HG02970 (cell line): ENCODE data around the gene DLG5.

Experiments
- ATAC-seq: cut with Tn5 transposase; IDR thresholded peaks from one replicate; pipeline ENCODE4 v1.9.1; 2021; ENCODE audit warnings: mild to moderate bottlenecking, moderate library complexity, moderate number of reproducible peaks; ENCODE audit not compliant: unreplicated experiment, low FRiP score

The DLG5 gene

GRCh38 chr10:77800320-77800719 is 126.2 kb downstream of the DLG5 start:
- ATAC-seq, result no peak

- no peak for ATAC-seq
Measured at GRCh38 chr10:77799352-77799751, 127.2 kb downstream of the DLG5 start.

DNA sequence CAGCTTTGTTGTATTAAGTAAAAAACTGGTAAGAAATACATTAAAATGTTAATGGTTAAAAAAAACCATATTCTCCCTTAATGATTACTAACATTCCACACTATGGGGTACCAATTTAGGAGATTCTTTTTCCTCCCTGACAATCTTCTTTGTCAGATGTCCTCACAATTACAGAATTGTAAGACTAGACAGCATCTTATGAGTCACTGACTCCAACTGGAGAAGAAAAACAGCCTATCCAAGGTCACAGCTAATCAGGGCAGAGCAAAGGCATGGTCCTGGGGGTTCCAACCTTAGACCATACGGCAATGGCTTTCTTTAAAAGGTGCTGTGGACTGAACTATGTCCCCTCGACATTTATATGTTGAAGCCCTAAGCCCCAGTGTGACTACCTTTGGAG is 127.6 kb downstream of the DLG5 start:
- no peak for ATAC-seq

DNA sequence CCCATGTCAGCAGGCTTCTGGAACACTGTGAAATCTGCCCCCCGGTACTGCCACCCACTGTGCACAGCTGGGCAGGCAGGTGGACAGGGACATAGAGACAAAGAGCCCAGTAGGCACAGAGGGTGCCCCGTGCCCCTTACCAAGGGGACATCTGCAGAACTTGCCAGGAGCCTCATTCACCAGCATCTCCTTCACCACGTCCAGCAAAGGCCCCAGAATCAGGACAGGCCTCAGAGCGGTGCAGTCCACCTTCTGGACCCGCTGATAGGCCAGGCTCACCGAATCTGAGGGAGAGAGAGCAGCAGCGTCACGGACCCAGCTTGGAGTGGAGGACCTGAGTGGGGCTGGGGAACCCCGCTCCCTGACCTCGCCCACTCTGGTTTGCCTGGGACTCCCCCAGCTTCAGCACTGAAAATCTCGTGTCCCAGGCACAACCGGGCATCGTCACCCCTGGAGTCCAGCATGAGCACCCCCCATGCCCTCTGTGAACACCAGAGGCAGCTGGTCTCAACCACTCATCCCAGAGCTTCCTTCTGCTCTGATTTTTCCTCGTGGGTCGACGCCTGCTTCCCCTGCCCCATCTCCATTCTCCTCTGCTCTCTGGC is 130.1 kb downstream of the DLG5 start:
- ATAC-seq, result no peak

DNA sequence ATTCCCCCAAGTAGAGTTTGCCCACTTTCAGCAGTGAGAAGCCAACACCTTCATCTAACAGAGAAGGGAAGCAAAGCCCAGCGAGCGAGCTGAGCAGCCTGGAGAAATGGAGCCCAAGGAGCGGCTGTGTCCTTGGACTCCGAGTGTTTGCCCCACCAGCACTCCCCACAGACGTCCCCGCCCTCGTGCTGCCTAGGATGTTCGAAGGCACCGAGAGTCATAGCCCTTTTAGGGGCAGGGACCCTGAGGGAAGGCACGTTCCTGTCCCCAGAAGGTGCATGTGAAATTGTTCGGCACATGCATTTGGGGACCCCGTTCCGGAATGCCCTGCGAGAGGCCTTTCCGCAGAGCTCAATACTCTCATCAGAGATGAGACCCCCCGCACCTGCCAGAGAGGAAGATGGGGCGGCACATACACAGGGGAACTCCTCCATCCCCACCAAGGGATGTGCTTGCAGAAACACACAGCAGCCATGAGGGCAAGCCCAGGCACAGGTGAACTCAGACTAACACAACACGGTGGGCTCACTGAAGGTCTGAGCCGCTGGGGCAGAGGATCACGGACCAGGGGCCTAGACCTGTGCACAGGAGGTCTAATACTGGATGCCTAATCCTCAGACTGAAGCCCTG is 131.0 kb downstream of the DLG5 start:
- ATAC-seq, result no peak

DNA sequence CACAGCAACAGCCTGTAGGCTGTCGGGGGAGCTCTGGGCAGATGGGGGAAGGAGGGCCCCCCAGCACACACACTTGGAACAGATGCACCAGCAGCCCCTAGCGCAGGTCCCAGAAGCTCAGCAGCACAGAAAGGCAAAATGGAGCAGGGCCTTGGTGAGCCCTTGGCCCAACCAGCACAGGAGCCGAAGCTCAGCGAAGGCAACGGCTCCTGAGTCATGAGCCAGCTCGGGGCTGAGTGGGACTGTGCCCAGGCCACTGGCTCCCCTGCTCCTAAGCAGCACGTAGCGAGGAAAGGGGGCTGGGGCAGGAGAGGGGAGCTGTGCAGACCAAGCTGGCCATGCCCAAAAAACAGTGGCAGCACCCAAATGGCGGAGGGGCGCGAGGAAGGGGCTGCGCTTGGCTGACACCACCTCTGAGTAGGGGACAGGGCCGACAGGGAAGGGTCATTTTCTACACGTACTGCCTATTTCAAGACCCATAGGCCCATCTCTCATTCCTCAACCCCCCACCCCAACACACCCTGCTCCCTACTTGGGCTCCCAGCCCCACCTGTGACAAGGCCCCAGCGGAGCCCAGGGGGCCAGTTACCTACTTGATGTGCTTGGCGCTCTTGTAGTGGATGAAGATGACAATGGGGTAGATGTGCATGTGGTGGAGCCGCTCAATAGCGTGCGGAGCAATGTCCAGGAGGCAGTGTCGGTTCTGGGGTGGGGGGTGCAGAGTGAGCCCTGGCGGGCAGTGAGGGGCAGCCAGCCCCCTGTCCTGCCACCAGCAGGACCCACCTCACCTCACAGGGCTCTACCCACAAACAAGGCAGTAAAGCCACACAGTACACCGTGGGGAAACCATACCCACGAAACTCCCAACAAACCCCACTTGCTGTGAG is 132.1 kb downstream of the DLG5 start:
- no peak for ATAC-seq

- no peak for ATAC-seq
Measured at GRCh38 chr10:77793831-77794230, 132.7 kb downstream of the DLG5 start.

- no peak for ATAC-seq
Measured at GRCh38 chr10:77792155-77792554, 134.4 kb downstream of the DLG5 start.

DNA sequence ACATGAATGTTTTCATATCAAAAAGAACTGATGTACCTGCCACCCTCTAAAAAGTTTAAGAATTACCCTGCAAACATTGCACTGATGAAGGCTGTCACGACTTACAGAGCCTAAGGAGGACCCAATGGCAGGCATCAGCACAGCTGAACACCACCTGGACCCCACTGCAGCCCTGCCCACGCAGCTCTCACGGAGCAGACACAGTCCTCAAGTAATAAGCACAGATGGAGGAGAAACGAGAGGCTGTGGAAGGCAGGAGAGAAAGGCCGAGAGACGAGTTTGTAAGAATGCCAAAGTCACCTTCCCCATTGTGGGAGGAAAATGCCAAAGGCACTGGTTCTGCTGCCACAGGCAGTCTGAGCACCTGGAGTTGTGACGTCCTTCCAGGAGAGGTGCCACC is 135.0 kb downstream of the DLG5 start:
- no peak for ATAC-seq

DNA sequence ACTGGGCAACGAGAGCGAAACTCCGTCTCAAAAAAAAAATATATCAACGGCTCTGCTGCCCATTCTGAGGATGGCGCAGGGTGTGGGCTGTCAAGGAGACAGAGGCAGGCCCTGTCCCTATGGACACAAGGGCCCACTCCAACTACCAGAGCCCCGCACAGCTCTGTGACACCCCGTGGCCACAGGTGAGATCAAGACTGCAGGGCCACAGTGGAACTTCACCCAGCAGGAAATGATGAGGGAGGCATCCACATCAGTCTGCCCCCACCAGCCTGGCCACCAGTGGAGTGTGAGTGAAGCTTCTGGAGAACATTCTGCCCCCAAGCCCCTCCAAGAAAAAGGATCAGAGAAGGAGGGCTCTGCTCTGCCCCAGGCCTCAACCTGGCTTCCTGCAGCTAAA is 136.7 kb downstream of the DLG5 start:
- ATAC-seq, result no peak

DNA sequence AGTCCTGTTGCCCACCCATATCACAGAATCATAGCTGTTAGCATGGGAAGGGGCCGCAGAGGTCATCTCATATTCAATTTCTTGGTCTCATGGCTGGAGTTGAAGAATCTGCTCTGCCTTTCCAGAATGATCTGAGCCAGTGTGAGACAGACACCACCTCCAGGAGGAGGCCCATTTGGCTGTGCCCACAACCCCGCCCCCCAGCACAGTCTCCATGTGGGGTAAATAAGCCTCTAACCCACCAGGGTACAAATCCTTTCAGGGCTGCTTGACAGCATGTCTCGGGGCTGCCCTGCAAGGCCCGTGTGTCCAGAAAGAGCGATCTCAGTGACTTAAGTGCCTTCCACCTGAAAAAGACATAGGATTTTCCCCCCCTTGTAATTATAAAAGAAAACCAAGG is 137.5 kb downstream of the DLG5 start:
- no peak for ATAC-seq

DNA sequence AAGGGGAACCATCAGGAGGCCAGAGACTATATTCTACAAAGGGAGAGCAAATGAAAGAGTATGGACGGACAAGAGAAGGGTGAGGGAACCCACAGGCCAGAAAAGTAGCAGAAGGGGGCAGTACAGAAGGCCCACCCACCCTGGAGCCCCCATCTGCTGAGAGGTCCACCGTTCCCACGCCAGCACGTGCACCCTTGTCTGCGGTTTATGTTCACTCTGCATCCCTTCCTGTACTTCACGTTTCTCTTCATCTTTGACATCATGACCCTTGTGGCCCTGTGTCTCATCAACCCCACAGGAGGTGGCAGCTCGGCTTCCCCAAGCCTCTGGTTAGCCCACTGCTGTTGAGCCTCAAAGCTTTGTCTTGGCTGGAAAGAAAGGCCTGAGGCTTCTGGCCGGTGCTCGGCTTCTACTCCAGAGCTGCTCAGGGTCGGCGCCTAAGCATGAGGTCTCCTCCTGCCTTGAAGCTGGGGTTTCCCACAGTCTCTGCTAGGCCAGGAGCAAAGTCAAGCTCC is 138.0 kb downstream of the DLG5 start:
- no peak for ATAC-seq

DNA sequence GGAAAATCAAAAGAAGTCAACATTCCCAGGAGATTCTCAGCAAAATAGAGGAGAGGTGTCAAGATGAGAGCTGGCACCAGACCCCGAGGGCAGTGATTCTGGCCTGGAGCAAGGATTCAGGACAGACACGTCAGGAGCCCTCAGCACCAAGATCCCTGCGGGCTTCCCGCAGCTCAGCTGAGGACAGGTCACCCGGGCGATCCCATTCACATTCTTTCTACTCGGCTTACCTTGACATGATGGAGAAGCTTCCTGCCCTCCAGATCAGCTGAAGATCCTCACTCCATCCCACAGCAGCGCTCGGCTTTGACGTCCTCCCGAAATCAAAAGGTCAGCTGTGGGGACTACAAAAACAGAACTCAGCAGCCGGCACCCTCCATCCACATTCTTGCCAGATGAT is 139.1 kb downstream of the DLG5 start:
- no peak for ATAC-seq

DNA sequence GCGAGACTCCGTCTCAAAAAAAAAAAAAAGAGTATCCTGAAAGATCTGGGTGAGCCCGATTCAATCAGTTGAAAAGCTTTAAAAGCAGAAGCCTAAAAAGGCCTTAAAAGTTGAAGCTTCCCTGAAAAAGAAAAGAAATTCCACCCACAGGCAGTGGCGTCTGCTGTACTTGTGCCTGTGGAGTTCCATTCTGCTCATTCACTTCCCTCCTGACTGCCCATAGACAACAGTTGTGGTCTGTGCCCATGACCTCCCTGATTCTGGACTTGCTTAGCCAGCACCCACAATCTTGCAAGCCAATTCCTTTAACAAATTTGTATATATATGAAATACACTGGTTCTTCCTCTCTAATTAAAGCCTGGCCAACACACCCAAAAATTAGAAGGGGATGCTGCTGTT is 141.7 kb downstream of the DLG5 start:
- no peak for ATAC-seq

GRCh38 chr10:77782328-77783061 is 144.1 kb downstream of the DLG5 start:
- ATAC-seq, result no peak

DNA sequence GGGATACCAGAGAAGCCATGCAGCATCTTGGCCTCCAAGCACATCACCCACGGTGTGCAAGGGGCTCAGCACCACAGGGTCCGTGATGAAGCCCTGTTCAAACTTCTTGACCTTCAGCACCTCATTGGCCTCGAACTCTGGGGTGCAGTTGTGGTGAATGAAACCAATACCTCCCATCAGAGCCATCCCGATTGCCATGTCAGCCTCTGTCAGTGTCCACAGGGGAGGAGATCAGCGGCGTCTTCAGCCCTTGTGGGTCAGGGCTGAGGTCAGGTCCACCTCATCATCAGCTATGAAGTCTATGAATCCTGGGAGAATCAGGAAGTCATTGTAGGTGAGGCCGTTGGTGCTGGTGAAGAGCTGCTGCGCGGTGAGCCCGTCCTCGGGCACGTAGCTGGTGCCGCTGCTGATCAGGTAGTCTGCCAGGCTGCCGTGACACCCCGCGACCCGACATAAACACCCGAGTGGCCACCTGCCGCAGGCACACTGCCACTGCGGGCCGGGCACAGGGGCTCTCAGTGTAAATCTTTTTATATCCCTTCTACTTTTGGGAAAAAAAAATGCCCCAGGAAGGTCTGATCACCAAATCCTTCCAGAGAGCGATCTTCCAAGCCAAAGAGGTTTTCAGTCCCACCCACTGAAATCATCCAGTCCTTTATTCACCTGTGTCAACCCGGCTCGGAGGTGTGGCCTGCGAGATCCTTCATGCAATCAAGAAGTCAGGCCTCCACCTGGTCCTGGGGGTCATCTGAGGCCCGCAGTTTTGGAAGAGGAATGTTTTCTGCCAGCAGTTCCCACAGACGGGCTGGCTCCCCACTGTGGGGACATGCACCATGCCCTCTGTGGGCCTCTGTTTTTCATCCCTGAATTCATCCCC is 144.9 kb downstream of the DLG5 start:
- ATAC-seq, result no peak

GRCh38 chr10:77780180-77780579 is 146.4 kb downstream of the DLG5 start:
- ATAC-seq, result no peak

GRCh38 chr10:77776487-77776886 is 150.1 kb downstream of the DLG5 start:
- ATAC-seq, result no peak

DNA sequence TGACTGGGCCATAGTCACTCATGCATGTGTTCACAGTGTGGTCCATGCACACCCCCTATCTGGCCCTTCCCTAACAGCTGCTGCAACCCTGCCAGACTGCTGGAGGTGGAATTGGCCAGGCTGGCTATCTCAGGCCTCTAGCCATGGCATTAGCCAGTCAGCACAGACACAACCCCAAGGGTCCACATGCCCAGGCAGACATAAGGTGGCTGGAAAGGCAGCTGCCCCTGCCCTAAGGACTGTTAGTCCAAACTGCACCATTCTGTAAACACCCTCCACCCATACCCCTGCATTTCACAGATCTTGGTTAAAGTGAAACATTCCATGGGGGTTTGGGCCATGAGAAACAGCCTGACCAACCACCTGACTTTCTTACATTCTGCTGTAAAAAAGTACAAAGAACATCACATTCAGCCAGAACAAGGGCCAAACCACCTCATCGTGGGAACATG is 151.6 kb downstream of the DLG5 start:
- no peak for ATAC-seq
